WTC11 (cell line): ENCODE measurements around the gene LHFPL6. TPM values are rescaled to one million over a fixed set of nuclear protein-coding genes. Genes with fewer than 3 reads are reported as not detected.

Experiments
- ATAC-seq: fragments of 200-7000 bp; cut with Tn5 transposase; 2 replicates; pipeline ENCODE4 v1.10.0; 2021; ENCODE audit warnings: mild to moderate bottlenecking, moderate library complexity
- CTCF ChIA-PET: fragments of 300-600 bp; sonication (Branson Sonifier 250); formaldehyde crosslinking; loops from one replicate; lab custom pipeline; 2021; ENCODE audit warnings: antibody characterized with exemption; lab: Charles Lee
- POLR2A ChIA-PET: fragments of 350-600 bp; sonication (Branson Sonifier 250); formaldehyde crosslinking; loops from one replicate; lab custom pipeline; 2021; ENCODE audit warnings: antibody characterized with exemption; lab: Charles Lee
- DNase-seq: peaks from one replicate; pipeline ENCODE4 v3.0.0; 2021; ENCODE audit warnings: low spot score
- H3K27ac Mint-ChIP-seq: 2 replicates; pipeline ENCODE4 v1.8.0; 2021; ENCODE audit warnings: mixed read lengths
- H3K27me3 Mint-ChIP-seq: 2 replicates; pipeline ENCODE4 v1.8.0; 2021; ENCODE audit warnings: low read depth, mild to moderate bottlenecking, moderate library complexity, mixed read lengths
- H3K36me3 Mint-ChIP-seq: 2 replicates; pipeline ENCODE4 v1.8.0; 2021; ENCODE audit warnings: mixed read lengths
- H3K4me1 Mint-ChIP-seq: 2 replicates; pipeline ENCODE4 v1.8.0; 2022; ENCODE audit warnings: mixed read lengths
- H3K4me3 Mint-ChIP-seq: 2 replicates; pipeline ENCODE4 v1.8.0; 2021; ENCODE audit warnings: mild to moderate bottlenecking, moderate library complexity, mixed read lengths
- H3K9me3 Mint-ChIP-seq: 2 replicates; pipeline ENCODE4 v1.8.0; 2021; ENCODE audit warnings: mixed read lengths
- ELF4 ChIP-seq: sonication (generic); formaldehyde crosslinking; IDR thresholded peaks from 2 replicates; pipeline ENCODE4 v1.8.1; 2022; ENCODE audit warnings: low read depth, mild to moderate bottlenecking, moderate library complexity, missing genetic modification reagents
- ETV6 ChIP-seq: sonication (generic); formaldehyde crosslinking; IDR thresholded peaks from 2 replicates; pipeline ENCODE4 v1.8.1; 2022; ENCODE audit warnings: mild to moderate bottlenecking, missing genetic modification reagents
- FOXK1 ChIP-seq: sonication (generic); formaldehyde crosslinking; IDR thresholded peaks from 2 replicates; pipeline ENCODE4 v1.8.0; 2022; ENCODE audit warnings: mild to moderate bottlenecking, moderate library complexity, missing genetic modification reagents
- GRHL2 ChIP-seq: fragments of 250-450 bp; sonication (Bioruptor Pico); IDR thresholded peaks from 2 replicates; pipeline ENCODE4 v1.8.0; 2022; ENCODE audit warnings: mild to moderate bottlenecking, moderate library complexity; ENCODE audit not compliant: insufficient replicate concordance, severe bottlenecking
- GTF2I ChIP-seq: fragments of 250-450 bp; sonication (Bioruptor Pico); conservative IDR thresholded peaks from 2 replicates; pipeline ENCODE4 v1.4.0; 2021; ENCODE audit warnings: mild to moderate bottlenecking
- IRF2 ChIP-seq: sonication (generic); formaldehyde crosslinking; IDR thresholded peaks from 2 replicates; pipeline ENCODE4 v1.8.0; 2022; ENCODE audit warnings: low read depth, missing genetic modification reagents, borderline replicate concordance
- MXD4 ChIP-seq: fragments of 250-450 bp; sonication (Bioruptor Pico); IDR thresholded peaks from 2 replicates; pipeline ENCODE4 v1.8.0; 2021; ENCODE audit warnings: mild to moderate bottlenecking, moderate library complexity, borderline replicate concordance
- NFATC4 ChIP-seq: fragments of 250-450 bp; sonication (Bioruptor Pico); IDR thresholded peaks from 2 replicates; pipeline ENCODE4 v1.9.0; 2021; ENCODE audit warnings: mild to moderate bottlenecking
- SOX15 ChIP-seq: fragments of 250-450 bp; sonication (Bioruptor Pico); IDR thresholded peaks from 2 replicates; pipeline ENCODE4 v1.9.0; 2021; ENCODE audit warnings: mild to moderate bottlenecking
- TCF7 ChIP-seq: sonication (generic); formaldehyde crosslinking; IDR thresholded peaks from 2 replicates; pipeline ENCODE4 v1.8.0; 2022; ENCODE audit warnings: mild to moderate bottlenecking, low read depth, missing genetic modification reagents, moderate library complexity
- TP53 ChIP-seq: sonication (generic); formaldehyde crosslinking; IDR thresholded peaks from 2 replicates; pipeline ENCODE4 v1.8.1; 2023; ENCODE audit warnings: mild to moderate bottlenecking, missing genetic modification reagents
- ZBTB21 ChIP-seq: sonication (generic); formaldehyde crosslinking; IDR thresholded peaks from 2 replicates; pipeline ENCODE4 v1.8.1; 2023; ENCODE audit warnings: mild to moderate bottlenecking, missing genetic modification reagents, borderline replicate concordance
- ZNF138 ChIP-seq: sonication (generic); formaldehyde crosslinking; conservative IDR thresholded peaks from 2 replicates; pipeline ENCODE4 v1.8.1; 2022; ENCODE audit warnings: mild to moderate bottlenecking, moderate library complexity, missing genetic modification reagents
- ZNF219 ChIP-seq: sonication (generic); formaldehyde crosslinking; IDR thresholded peaks from 2 replicates; pipeline ENCODE4 v1.8.0; 2023; ENCODE audit warnings: missing genetic modification reagents, mild to moderate bottlenecking, borderline replicate concordance
- ZNF396 ChIP-seq: fragments of 250-450 bp; sonication (Bioruptor Pico); IDR thresholded peaks from 2 replicates; pipeline ENCODE4 v1.8.0; 2021; ENCODE audit warnings: mild to moderate bottlenecking, moderate library complexity, borderline replicate concordance
- ZNF423 ChIP-seq: fragments of 250-450 bp; sonication (Bioruptor Pico); IDR thresholded peaks from 2 replicates; pipeline ENCODE4 v2.1.2; 2022; ENCODE audit warnings: mild to moderate bottlenecking, moderate library complexity
- ZNF671 ChIP-seq: fragments of 250-450 bp; sonication (Bioruptor Pico); IDR thresholded peaks from 2 replicates; pipeline ENCODE4 v1.8.0; 2021; ENCODE audit warnings: mild to moderate bottlenecking
- total RNA-seq: library from RNA; stranded (reverse); gene quantifications from 3 replicates; pipeline ENCODE4 v1.2.3, GENCODE V29; 2021
- TF ChIP-seq, protein P1 (sequence below): sonication (generic); formaldehyde crosslinking; IDR thresholded peaks from 2 replicates; pipeline ENCODE4 v1.8.0; 2022; ENCODE audit warnings: missing genetic modification reagents
- TF ChIP-seq, protein P2 (sequence below): sonication (generic); formaldehyde crosslinking; IDR thresholded peaks from 2 replicates; pipeline ENCODE4 v1.8.1; 2022; ENCODE audit warnings: mild to moderate bottlenecking, moderate library complexity, missing genetic modification reagents
- TF ChIP-seq, protein P3 (sequence below): sonication (generic); formaldehyde crosslinking; IDR thresholded peaks from 2 replicates; pipeline ENCODE4 v1.8.0; 2023; ENCODE audit warnings: missing genetic modification reagents
- TF ChIP-seq, protein P4 (sequence below): sonication (generic); formaldehyde crosslinking; IDR thresholded peaks from 2 replicates; pipeline ENCODE4 v1.8.1; 2022; ENCODE audit warnings: mild to moderate bottlenecking, missing genetic modification reagents, moderate library complexity, borderline replicate concordance
- TF ChIP-seq, protein P5 (sequence below): fragments of 250-450 bp; sonication (Bioruptor Pico); IDR thresholded peaks from 2 replicates; pipeline ENCODE4 v1.9.0; 2021; ENCODE audit warnings: mild to moderate bottlenecking
- TF ChIP-seq, protein P6 (sequence below): sonication (generic); formaldehyde crosslinking; IDR thresholded peaks from 2 replicates; pipeline ENCODE4 v1.8.1; 2022; ENCODE audit warnings: low read depth, mild to moderate bottlenecking, moderate library complexity, missing genetic modification reagents, borderline replicate concordance

The LHFPL6 gene
- total RNA-seq, 1 experiment from 2014 or later: 4.5 TPM

GRCh38 chr13:39585219-39585618 is 17.8 kb downstream of the LHFPL6 start:
- H3K4me3 Mint-ChIP-seq: no peak overlapping the region
- TF ChIP-seq, protein P1, sequence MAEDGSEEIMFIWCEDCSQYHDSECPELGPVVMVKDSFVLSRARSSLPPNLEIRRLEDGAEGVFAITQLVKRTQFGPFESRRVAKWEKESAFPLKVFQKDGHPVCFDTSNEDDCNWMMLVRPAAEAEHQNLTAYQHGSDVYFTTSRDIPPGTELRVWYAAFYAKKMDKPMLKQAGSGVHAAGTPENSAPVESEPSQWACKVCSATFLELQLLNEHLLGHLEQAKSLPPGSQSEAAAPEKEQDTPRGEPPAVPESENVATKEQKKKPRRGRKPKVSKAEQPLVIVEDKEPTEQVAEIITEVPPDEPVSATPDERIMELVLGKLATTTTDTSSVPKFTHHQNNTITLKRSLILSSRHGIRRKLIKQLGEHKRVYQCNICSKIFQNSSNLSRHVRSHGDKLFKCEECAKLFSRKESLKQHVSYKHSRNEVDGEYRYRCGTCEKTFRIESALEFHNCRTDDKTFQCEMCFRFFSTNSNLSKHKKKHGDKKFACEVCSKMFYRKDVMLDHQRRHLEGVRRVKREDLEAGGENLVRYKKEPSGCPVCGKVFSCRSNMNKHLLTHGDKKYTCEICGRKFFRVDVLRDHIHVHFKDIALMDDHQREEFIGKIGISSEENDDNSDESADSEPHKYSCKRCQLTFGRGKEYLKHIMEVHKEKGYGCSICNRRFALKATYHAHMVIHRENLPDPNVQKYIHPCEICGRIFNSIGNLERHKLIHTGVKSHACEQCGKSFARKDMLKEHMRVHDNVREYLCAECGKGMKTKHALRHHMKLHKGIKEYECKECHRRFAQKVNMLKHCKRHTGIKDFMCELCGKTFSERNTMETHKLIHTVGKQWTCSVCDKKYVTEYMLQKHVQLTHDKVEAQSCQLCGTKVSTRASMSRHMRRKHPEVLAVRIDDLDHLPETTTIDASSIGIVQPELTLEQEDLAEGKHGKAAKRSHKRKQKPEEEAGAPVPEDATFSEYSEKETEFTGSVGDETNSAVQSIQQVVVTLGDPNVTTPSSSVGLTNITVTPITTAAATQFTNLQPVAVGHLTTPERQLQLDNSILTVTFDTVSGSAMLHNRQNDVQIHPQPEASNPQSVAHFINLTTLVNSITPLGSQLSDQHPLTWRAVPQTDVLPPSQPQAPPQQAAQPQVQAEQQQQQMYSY (CRISPR knock-in tag): no peak
- no peak for TF ChIP-seq MXD4
- TF ChIP-seq, protein P2, sequence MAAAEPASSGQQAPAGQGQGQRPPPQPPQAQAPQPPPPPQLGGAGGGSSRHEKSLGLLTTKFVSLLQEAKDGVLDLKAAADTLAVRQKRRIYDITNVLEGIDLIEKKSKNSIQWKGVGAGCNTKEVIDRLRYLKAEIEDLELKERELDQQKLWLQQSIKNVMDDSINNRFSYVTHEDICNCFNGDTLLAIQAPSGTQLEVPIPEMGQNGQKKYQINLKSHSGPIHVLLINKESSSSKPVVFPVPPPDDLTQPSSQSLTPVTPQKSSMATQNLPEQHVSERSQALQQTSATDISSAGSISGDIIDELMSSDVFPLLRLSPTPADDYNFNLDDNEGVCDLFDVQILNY: no peak
- no peak for TF ChIP-seq IRF2
- no peak for TF ChIP-seq ZNF396
- TF ChIP-seq ZNF138 (CRISPR knock-in tag): no peak
- TF ChIP-seq ZNF671 (CRISPR knock-in tag): no peak
- TF ChIP-seq ELF4 (CRISPR knock-in tag): no peak
- TF ChIP-seq GRHL2: no peak
- TF ChIP-seq, protein P3, sequence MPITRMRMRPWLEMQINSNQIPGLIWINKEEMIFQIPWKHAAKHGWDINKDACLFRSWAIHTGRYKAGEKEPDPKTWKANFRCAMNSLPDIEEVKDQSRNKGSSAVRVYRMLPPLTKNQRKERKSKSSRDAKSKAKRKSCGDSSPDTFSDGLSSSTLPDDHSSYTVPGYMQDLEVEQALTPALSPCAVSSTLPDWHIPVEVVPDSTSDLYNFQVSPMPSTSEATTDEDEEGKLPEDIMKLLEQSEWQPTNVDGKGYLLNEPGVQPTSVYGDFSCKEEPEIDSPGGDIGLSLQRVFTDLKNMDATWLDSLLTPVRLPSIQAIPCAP (CRISPR knock-in tag): no peak
- TF ChIP-seq, protein P4, sequence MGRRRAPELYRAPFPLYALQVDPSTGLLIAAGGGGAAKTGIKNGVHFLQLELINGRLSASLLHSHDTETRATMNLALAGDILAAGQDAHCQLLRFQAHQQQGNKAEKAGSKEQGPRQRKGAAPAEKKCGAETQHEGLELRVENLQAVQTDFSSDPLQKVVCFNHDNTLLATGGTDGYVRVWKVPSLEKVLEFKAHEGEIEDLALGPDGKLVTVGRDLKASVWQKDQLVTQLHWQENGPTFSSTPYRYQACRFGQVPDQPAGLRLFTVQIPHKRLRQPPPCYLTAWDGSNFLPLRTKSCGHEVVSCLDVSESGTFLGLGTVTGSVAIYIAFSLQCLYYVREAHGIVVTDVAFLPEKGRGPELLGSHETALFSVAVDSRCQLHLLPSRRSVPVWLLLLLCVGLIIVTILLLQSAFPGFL (CRISPR knock-in tag): no peak
- H3K27ac Mint-ChIP-seq: no peak overlapping the region
- H3K27me3 Mint-ChIP-seq: peaks cover 4% of the 10 kb centered on the region
- no peaks in the 10 kb centered on the region for H3K36me3 Mint-ChIP-seq
- ATAC-seq (no peak), DNase-seq (no peak)
- ChIA-PET CTCF (no interaction called here), POLR2A (interaction anchor here (0.6 kb wide), 1 partner anchor 18 kb away, joined by 3 read pairs; no protein-coding TSS in a partner anchor)
- H3K4me1 Mint-ChIP-seq: peaks cover 6% of the 10 kb centered on the region
- H3K9me3 Mint-ChIP-seq: no peaks in the 10 kb centered on the region

DNA sequence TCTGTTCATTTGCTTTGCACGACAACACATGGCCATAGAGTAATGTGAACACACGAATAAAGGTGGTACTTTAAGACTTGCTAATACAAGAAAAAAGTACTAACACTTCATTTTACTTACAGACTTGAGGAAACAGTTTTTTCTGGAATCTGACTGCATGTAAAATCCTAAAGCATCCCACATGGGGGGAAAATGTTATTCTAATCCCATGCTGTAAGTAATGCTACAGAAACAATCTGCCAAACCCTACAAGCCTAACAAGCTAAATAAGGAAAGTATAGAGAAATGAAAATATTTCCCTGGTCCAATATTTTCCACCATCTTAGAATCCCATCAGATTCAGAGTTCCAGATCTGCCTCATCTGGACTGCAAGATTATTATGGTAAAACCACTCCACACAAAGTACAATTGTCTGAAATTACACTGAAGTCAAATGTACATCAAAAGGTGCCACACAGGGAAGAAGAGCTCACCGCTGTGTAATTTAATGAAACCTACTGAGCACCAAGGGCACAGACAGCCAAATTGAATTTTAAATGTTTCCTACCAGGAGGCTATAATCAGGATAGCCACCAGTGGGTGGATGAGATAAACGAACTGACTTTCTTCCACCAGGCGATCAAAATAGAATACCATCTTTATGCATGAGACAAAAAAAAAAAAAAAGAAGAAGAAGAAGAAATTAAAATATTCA is 22.0 kb downstream of the LHFPL6 start:
- ChIA-PET CTCF (interaction anchor here (1.4 kb wide), 1 partner anchor 35 kb away, joined by 4 read pairs; no protein-coding TSS in a partner anchor), POLR2A (interaction anchor here (0.5 kb wide), 1 partner anchor 98 kb away, joined by 4 read pairs; no protein-coding TSS in a partner anchor)
- H3K4me1 Mint-ChIP-seq: peaks cover 20% of the 10 kb centered on the region
- H3K36me3 Mint-ChIP-seq: no peaks in the 10 kb centered on the region
- H3K4me3 Mint-ChIP-seq: no peak overlapping the region
- no peak for ATAC-seq
- no peaks in the 10 kb centered on the region for H3K9me3 Mint-ChIP-seq
- DNase-seq: no peak
- H3K27ac Mint-ChIP-seq: no peak overlapping the region
- H3K27me3 Mint-ChIP-seq: no peaks in the 10 kb centered on the region; the same call in 1 of the 2 replicates
- TF ChIP-seq, protein P5, sequence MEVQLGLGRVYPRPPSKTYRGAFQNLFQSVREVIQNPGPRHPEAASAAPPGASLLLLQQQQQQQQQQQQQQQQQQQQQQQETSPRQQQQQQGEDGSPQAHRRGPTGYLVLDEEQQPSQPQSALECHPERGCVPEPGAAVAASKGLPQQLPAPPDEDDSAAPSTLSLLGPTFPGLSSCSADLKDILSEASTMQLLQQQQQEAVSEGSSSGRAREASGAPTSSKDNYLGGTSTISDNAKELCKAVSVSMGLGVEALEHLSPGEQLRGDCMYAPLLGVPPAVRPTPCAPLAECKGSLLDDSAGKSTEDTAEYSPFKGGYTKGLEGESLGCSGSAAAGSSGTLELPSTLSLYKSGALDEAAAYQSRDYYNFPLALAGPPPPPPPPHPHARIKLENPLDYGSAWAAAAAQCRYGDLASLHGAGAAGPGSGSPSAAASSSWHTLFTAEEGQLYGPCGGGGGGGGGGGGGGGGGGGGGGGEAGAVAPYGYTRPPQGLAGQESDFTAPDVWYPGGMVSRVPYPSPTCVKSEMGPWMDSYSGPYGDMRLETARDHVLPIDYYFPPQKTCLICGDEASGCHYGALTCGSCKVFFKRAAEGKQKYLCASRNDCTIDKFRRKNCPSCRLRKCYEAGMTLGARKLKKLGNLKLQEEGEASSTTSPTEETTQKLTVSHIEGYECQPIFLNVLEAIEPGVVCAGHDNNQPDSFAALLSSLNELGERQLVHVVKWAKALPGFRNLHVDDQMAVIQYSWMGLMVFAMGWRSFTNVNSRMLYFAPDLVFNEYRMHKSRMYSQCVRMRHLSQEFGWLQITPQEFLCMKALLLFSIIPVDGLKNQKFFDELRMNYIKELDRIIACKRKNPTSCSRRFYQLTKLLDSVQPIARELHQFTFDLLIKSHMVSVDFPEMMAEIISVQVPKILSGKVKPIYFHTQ (CRISPR knock-in tag): no peak
- no peak for TF ChIP-seq ZNF219 (CRISPR knock-in tag)
- no peak for TF ChIP-seq TP53 (CRISPR knock-in tag)
- no peak for TF ChIP-seq ETV6 (CRISPR knock-in tag)
- no peak for TF ChIP-seq ZNF423 (CRISPR knock-in tag)
- no peak for TF ChIP-seq NFATC4 (CRISPR knock-in tag)
- no peak for TF ChIP-seq FOXK1
- TF ChIP-seq GTF2I (CRISPR knock-in tag): no peak
- TF ChIP-seq ZBTB21: no peak
- no peak for TF ChIP-seq ZNF396
- TF ChIP-seq, protein P4 (CRISPR knock-in tag): no peak
- TF ChIP-seq GRHL2: no peak
- no peak for TF ChIP-seq SOX15 (CRISPR knock-in tag)
- no peak for TF ChIP-seq TCF7 (CRISPR knock-in tag)
- TF ChIP-seq, protein P6, sequence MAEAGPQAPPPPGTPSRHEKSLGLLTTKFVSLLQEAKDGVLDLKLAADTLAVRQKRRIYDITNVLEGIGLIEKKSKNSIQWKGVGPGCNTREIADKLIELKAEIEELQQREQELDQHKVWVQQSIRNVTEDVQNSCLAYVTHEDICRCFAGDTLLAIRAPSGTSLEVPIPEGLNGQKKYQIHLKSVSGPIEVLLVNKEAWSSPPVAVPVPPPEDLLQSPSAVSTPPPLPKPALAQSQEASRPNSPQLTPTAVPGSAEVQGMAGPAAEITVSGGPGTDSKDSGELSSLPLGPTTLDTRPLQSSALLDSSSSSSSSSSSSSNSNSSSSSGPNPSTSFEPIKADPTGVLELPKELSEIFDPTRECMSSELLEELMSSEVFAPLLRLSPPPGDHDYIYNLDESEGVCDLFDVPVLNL (CRISPR knock-in tag): no peak
